ENCODE measurements around the gene TRIOBP.

DNA sequence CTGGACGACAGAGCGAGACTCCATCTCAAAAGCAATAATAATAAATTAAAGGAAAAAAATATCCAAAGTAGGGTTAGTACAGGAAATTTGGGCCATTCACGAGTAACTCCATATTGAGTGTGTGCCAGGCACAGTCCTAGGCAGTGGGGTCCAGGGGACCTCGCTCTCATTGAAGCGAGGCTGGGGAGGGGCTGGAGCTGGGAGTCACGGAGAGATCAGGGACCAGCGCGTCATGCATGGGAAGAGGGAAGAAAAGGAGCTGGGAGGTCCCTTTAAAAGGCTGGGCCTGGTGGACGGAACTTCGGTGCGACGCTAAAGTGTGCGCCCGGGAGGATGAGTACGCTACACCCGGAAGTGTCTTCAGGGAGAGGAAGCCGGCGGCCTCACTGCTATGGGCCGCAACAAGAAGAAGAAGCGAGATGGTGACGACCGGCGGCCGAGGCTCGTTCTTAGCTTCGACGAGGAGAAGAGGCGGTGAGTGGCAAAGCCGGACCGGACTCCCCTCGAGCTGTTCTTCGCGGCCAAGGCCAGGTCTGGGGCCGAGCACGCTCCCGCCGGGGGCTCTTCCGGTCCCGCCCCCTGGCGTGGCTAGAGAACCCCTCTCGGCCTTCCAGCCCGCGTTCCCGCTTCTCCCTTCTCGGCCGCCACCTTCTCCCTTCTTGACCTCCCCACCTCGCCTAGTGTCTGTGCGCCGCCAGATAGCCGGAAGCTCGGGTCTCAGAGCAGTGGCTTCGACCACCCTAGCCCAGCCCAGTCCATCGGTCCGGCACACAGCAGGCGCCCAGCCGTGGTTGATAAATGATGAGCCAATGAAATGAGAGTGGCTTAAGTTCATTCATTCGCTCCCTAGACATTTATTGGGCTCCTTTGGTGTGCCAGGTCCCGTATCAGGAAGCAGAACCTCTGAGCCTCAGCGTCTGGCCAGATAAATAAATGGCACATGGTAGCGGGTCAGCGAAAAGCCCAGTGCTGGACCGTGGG lies 10.6 kb upstream of the TRIOBP start, which contains the start of gene NOL12:
- TF ChIP-seq TAF1 (IDR thresholded peaks at IDR 0.05; ENCODE audit: borderline replicate concordance, insufficient read depth, low read length): 0 out of 2 replicates have a peak, but pooled peaks have one; percentile 48
- TF ChIP-seq POLR2AphosphoS5 (IDR thresholded peaks at IDR 0.05; ENCODE audit: low read depth, low read length): peak; percentile 65; the same call in 1 of the 2 replicates
- TF ChIP-seq, protein P1, sequence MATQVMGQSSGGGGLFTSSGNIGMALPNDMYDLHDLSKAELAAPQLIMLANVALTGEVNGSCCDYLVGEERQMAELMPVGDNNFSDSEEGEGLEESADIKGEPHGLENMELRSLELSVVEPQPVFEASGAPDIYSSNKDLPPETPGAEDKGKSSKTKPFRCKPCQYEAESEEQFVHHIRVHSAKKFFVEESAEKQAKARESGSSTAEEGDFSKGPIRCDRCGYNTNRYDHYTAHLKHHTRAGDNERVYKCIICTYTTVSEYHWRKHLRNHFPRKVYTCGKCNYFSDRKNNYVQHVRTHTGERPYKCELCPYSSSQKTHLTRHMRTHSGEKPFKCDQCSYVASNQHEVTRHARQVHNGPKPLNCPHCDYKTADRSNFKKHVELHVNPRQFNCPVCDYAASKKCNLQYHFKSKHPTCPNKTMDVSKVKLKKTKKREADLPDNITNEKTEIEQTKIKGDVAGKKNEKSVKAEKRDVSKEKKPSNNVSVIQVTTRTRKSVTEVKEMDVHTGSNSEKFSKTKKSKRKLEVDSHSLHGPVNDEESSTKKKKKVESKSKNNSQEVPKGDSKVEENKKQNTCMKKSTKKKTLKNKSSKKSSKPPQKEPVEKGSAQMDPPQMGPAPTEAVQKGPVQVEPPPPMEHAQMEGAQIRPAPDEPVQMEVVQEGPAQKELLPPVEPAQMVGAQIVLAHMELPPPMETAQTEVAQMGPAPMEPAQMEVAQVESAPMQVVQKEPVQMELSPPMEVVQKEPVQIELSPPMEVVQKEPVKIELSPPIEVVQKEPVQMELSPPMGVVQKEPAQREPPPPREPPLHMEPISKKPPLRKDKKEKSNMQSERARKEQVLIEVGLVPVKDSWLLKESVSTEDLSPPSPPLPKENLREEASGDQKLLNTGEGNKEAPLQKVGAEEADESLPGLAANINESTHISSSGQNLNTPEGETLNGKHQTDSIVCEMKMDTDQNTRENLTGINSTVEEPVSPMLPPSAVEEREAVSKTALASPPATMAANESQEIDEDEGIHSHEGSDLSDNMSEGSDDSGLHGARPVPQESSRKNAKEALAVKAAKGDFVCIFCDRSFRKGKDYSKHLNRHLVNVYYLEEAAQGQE (IDR thresholded peaks at IDR 0.05; ENCODE audit: insufficient read depth in 1 of 2, low read depth in 2 of 2, low read length in 2 of 2): no peak
